Testis (tissue), 2 donors: ENCODE results near the gene MTURN.

Experiments used
- CTCF ChIP-seq, 3 experiments: fragments of 450-650 bp in 2 of 3; fragments of 200-600 bp in 1 of 3; sonication (generic) in 1 of 3; IDR thresholded peaks; one replicate each; pipeline ENCODE4 v1.5.1; 2016 to 2019; ENCODE audit warnings: antibody characterized with exemption in 3 of 3, mild to moderate bottlenecking in 2 of 3, moderate library complexity in 1 of 3
- POLR2A ChIP-seq: fragments of 450-650 bp; IDR thresholded peaks from one replicate; pipeline ENCODE4 v1.6.1; 2017; ENCODE audit warnings: antibody characterized with exemption, mild to moderate bottlenecking, moderate library complexity

- TF ChIP-seq CTCF (IDR thresholded peaks at IDR 0.05), result no peak
- no peak for TF ChIP-seq POLR2A
Measured at GRCh38 chr7:30162133-30162532, 27.3 kb downstream of the MTURN start.
